Measurements from ENCODE around the gene SRGN.

The SRGN gene

GRCh38 chr10:69061305-69062161 lies 26.4 kb upstream of the SRGN start:
- no peak for DNase-seq (ENCODE audit: low read depth in 2 of 2)

- no peak for DNase-seq (ENCODE audit: low read depth in 2 of 2)
Measured at GRCh38 chr10:69062901-69063300, 25.0 kb upstream of the SRGN start.

- DNase-seq (ENCODE audit: low read depth in 2 of 2), result no peak
Measured at GRCh38 chr10:69064762-69065328, 23.1 kb upstream of the SRGN start.

- no peak for DNase-seq (ENCODE audit: low read depth in 2 of 2)
Measured at GRCh38 chr10:69065406-69066361, 22.2 kb upstream of the SRGN start.

GRCh38 chr10:69067189-69067588 lies 20.7 kb upstream of the SRGN start:
- no peak for DNase-seq (ENCODE audit: low read depth in 2 of 2)

GRCh38 chr10:69068549-69068948 lies 19.4 kb upstream of the SRGN start:
- DNase-seq (ENCODE audit: low read depth in 2 of 2), result no peak

- no peak for DNase-seq (ENCODE audit: low read depth in 2 of 2)
Measured at GRCh38 chr10:69069090-69070042, 18.5 kb upstream of the SRGN start.

- no peak for DNase-seq (ENCODE audit: low read depth in 2 of 2)
Measured at GRCh38 chr10:69070951-69071350, 17.0 kb upstream of the SRGN start.

- no peak for DNase-seq (ENCODE audit: low read depth in 2 of 2)
Measured at GRCh38 chr10:69071610-69072009, 16.3 kb upstream of the SRGN start.

GRCh38 chr10:69073026-69073425 lies 14.9 kb upstream of the SRGN start:
- DNase-seq (ENCODE audit: low read depth in 2 of 2), result no peak

- no peak for DNase-seq (ENCODE audit: low read depth in 2 of 2)
Measured at GRCh38 chr10:69073736-69074364, 14.1 kb upstream of the SRGN start.

- DNase-seq (ENCODE audit: low read depth in 2 of 2), result no peak
Measured at GRCh38 chr10:69074532-69074931, 13.4 kb upstream of the SRGN start.

GRCh38 chr10:69075431-69075830 lies 12.5 kb upstream of the SRGN start:
- DNase-seq (ENCODE audit: low read depth in 2 of 2), result no peak

GRCh38 chr10:69078311-69078710 lies 9.6 kb upstream of the SRGN start:
- no peak for DNase-seq (ENCODE audit: low read depth in 2 of 2)

- DNase-seq (ENCODE audit: low read depth in 2 of 2), result no peak
Measured at GRCh38 chr10:69080226-69080625, 7.7 kb upstream of the SRGN start.

GRCh38 chr10:69086001-69086509 lies 1.8 kb upstream of the SRGN start:
- no peak for DNase-seq (ENCODE audit: low read depth in 2 of 2)

GRCh38 chr10:69088471-69088769 lies 517 bp downstream of the SRGN start:
- no peak for DNase-seq (ENCODE audit: low read depth in 2 of 2)

GRCh38 chr10:69088801-69089501 lies 1.0 kb downstream of the SRGN start:
- no peak for DNase-seq (ENCODE audit: low read depth in 2 of 2)

- DNase-seq (ENCODE audit: low read depth in 2 of 2), result peak; percentile 65 to 75
Measured at GRCh38 chr10:69089638-69090599, 2.0 kb downstream of the SRGN start.

Data from stimulated activated CD8-positive, alpha-beta memory T cell treated with anti-CD3 and anti-CD28 coated beads, Interleukin-7, amount 100 ng/mL, for 4 hours (primary cell).